Ishikawa (cell line): ENCODE measurements around the gene SPRED1.

ENCODE experiments used
- EP300 ChIP-seq: IDR thresholded peaks from 2 replicates; pipeline ENCODE4 v1.6.1; 2012; ENCODE audit warnings: borderline replicate concordance
- RAD21 ChIP-seq: IDR thresholded peaks from 2 replicates; pipeline ENCODE4 v1.6.1; 2012; ENCODE audit warnings: low read depth
- TAF1 ChIP-seq: IDR thresholded peaks from 2 replicates; pipeline ENCODE4 v1.6.1; 2012; ENCODE audit warnings: low read depth, mild to moderate bottlenecking
- TCF12 ChIP-seq: IDR thresholded peaks from 2 replicates; pipeline ENCODE4 v1.6.1; 2012; ENCODE audit warnings: low read depth
- YY1 ChIP-seq: IDR thresholded peaks from 2 replicates; pipeline ENCODE4 v1.6.1; 2012; ENCODE audit warnings: low read depth
- TF ChIP-seq, protein P1 (sequence below): IDR thresholded peaks from 2 replicates; pipeline ENCODE4 v1.6.1; 2012; ENCODE audit warnings: low read depth, mild to moderate bottlenecking

DNA sequence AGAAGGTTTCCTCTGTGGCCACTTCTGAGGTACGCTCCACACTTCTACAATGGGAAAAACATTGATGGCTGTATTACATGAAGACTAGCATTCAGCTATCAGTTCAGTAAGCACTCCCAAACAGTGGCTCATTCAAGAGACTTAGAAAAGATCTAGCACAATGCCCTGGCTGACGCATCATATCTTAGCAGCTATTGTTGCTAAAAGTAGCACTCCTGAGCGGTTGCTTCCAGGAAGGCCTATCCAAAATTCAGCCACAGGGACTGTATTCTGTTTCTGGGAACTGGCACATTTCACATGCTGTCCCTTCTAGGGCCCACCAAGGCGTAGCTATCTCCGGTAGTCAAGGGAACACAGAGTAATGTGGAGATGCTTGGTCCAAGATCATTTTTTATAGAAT is 21.2 kb upstream of the SPRED1 start:
- no peak for TF ChIP-seq TCF12
- TF ChIP-seq RAD21 = no peak
- TF ChIP-seq EP300 = no peak
- TF ChIP-seq YY1 = no peak
- no peak for TF ChIP-seq TAF1
- TF ChIP-seq, protein P1, sequence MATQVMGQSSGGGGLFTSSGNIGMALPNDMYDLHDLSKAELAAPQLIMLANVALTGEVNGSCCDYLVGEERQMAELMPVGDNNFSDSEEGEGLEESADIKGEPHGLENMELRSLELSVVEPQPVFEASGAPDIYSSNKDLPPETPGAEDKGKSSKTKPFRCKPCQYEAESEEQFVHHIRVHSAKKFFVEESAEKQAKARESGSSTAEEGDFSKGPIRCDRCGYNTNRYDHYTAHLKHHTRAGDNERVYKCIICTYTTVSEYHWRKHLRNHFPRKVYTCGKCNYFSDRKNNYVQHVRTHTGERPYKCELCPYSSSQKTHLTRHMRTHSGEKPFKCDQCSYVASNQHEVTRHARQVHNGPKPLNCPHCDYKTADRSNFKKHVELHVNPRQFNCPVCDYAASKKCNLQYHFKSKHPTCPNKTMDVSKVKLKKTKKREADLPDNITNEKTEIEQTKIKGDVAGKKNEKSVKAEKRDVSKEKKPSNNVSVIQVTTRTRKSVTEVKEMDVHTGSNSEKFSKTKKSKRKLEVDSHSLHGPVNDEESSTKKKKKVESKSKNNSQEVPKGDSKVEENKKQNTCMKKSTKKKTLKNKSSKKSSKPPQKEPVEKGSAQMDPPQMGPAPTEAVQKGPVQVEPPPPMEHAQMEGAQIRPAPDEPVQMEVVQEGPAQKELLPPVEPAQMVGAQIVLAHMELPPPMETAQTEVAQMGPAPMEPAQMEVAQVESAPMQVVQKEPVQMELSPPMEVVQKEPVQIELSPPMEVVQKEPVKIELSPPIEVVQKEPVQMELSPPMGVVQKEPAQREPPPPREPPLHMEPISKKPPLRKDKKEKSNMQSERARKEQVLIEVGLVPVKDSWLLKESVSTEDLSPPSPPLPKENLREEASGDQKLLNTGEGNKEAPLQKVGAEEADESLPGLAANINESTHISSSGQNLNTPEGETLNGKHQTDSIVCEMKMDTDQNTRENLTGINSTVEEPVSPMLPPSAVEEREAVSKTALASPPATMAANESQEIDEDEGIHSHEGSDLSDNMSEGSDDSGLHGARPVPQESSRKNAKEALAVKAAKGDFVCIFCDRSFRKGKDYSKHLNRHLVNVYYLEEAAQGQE = no peak
